GM13976 (cell line): ENCODE measurements around the gene SCGB1C2.
A peak's percentile ranks its signal among the peaks of the same experiment; 100 is the strongest.

Experiments used
- DNase-seq: peaks from one replicate; pipeline ENCODE4 v3.0.0; 2012; ENCODE audit warnings: low spot score
- CTCF ChIP-seq: IDR thresholded peaks from 2 replicates; pipeline ENCODE4 v1.5.1; 2012; ENCODE audit warnings: borderline replicate concordance, mild to moderate bottlenecking; ENCODE audit not compliant: insufficient read depth; ENCODE audit errors: extremely low read depth, missing control alignments, control extremely low read depth
- in situ Hi-C: fragments of 300-500 bp; cut with MboI; formaldehyde crosslinking; loops from one replicate; pipeline ENCODE4 v1.12.0; 2022; ENCODE audit warnings: low sequenced_read_pairs, mixed read lengths, inconsistent platforms; ENCODE audit not compliant: unreplicated experiment

The SCGB1C2 gene

DNA sequence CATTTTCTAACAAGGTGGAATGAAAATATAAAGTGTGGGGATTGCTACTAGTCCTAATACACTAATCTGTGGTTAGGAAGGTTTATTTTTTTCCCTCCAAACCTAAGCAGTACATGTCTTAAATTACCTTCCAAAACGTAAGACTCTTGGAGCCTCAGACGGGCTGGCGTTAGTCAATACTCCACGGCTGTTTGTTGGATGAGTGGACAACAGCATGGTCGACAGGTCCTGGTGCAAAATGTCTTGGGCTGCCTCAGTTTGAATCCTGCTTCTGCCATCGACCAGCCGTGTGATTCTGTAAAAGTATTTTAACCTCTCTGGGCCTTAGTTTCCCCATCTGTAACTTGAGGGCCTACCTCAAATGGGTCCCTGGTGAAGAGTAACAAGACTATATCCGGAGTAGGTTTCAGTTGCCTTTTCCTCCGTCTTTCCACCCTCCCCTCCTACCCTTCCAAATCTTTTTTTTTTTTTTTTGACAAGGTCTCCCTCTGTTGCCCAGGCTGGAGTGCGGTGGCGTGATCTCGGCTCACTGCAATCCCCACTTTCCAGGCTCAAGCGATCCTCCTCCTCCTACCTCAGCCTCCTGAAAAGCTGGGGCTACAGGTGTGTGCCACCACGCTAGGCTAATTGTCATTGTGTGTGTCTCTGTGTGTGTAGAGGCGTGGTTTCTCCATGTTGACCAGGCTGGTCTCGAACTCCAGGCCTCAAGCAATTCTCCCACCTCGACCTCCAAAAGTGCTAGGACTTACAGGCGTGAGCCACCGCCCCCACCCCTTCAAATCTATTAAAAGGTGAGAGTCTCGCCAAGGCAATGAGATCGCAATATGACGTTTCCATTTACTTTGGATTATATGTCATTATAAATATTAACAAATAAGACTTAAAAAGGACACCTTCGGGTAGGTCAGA lies 5.8 kb downstream of the SCGB1C2 start:
- in situ Hi-C loops, result no loop called here
- DNase-seq, result no peak
- no peak for TF ChIP-seq CTCF

- TF ChIP-seq CTCF, result peak; percentile 79
- peak; percentile 93 for DNase-seq
- in situ Hi-C loops, result no loop called here
Measured at GRCh38 chr17:143785-144281, 6.5 kb downstream of the SCGB1C2 start.

GRCh38 chr17:144936-145670 lies 7.7 kb downstream of the SCGB1C2 start:
- in situ Hi-C loops, result no loop called here
- no peak for DNase-seq
- no peak for TF ChIP-seq CTCF

GRCh38 chr17:145671-146541 lies 8.5 kb downstream of the SCGB1C2 start:
- no peak for TF ChIP-seq CTCF
- in situ Hi-C loops, result no loop called here
- DNase-seq, result no peak

DNA sequence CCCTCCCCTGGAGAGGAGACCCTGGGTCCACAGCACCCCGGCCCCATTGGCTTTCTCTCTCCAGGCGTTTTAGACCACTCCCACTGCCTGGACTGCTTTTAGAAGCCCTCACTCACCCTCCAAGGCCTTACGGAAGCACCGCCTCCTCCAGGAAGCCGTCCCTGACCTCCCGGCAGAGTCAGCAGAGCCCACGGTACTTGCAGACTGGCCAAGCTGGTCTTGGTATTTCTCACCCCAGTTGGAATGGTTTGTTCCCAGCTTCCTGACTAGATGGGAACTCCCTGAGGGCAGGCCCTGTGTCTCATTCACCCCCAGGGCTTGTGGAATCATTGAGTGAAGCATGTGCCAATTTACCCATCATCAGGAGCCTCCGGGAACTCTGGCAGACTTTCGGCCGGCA lies 9.2 kb downstream of the SCGB1C2 start:
- no peak for TF ChIP-seq CTCF
- DNase-seq, result no peak
- in situ Hi-C loops, result no loop called here
